Esophagus squamous epithelium (tissue), 5 donors: ENCODE data around the gene FAM210B. TPM values are rescaled to one million over a fixed set of nuclear protein-coding genes. Genes with fewer than 3 reads are reported as not detected.

Experiments used
- DNase-seq: peaks from one replicate; lab custom pipeline; 2025; lab: John Stamatoyannopoulos, UW
- H3K27ac ChIP-seq, 4 donors: fragments of 200-600 bp; sonication (generic); one replicate each; pipeline ENCODE4 v1.5.1; 2016 to 2019; ENCODE audit warnings: mild to moderate bottlenecking in 1 of 4
- H3K27me3 ChIP-seq, 4 donors: fragments of 200-600 bp; sonication (generic); 1 replicate in 3 of 4; 2 replicates in 1 of 4; pipeline versions ENCODE4 v1.5.1 to v1.6.0; 2017 to 2021; ENCODE audit warnings: antibody characterized with exemption in 1 of 4
- H3K36me3 ChIP-seq, 3 donors: fragments of 200-600 bp; sonication (generic); one replicate each; pipeline ENCODE4 v1.5.1; 2016 to 2019
- H3K4me1 ChIP-seq, 3 donors: fragments of 200-600 bp; sonication (generic); one replicate each; pipeline ENCODE4 v1.5.1; 2017 to 2019
- H3K4me3 ChIP-seq, 4 donors: fragments of 200-600 bp; sonication (generic); 1 replicate in 3 of 4; 2 replicates in 1 of 4; pipeline ENCODE4 v1.5.1; 2016 to 2019; ENCODE audit warnings: mild to moderate bottlenecking in 2 of 4, moderate library complexity in 1 of 4
- H3K9me3 ChIP-seq, 3 donors: fragments of 200-600 bp; sonication (generic); one replicate each; pipeline ENCODE4 v1.5.1; 2016 to 2019
- CTCF ChIP-seq, 6 experiments: fragments of 450-650 bp in 4 of 6; fragments of 200-600 bp in 2 of 6; sonication (generic) in 2 of 6; IDR thresholded peaks; one replicate each; pipeline ENCODE4 v1.5.1; 2016 to 2019; ENCODE audit warnings: antibody characterized with exemption in 6 of 6, mild to moderate bottlenecking in 4 of 6, moderate library complexity in 4 of 6
- POLR2A ChIP-seq, 4 donors: fragments of 450-650 bp; IDR thresholded peaks; one replicate each; pipeline ENCODE4 v1.6.1; 2017; ENCODE audit warnings: antibody characterized with exemption in 4 of 4, mild to moderate bottlenecking in 4 of 4, moderate library complexity in 3 of 4
- WGBS, 2 donors: methylation state at CpG; one replicate each; pipeline ENCODE4 v1.1.5; 2018; 5-methylcytosine and 5-hydroxymethylcytosine counted together
- intact Hi-C: fragments of 100-400 bp; cut with DNase I; formaldehyde crosslinking; loops from one replicate; pipeline ENCODE4 v1.15.0; 2022
- total RNA-seq, 4 donors: library from RNA; depleted of rRNA; stranded (reverse); fragments of >200 nt; gene quantifications; one replicate each; pipeline ENCODE4 v1.1.0, GENCODE V29; 2016
- donor health status: DM: yes; HTN: yes; CAD: no.

The FAM210B gene
- total RNA-seq, 4 donors from 2014 or later, result 14.0 to 46.2 (median 29.1) TPM

GRCh38 chr20:56362833-56363413 is 4.1 kb downstream of the FAM210B start:
- Histone ChIP-seq H3K4me1 (peaks cover 12 to 46% (median 16%) of the 10 kb centered on the region in 3 donors), H3K27me3 (no peaks in the 10 kb centered on the region), H3K27ac (no peak overlapping the region), H3K4me3 (no peak overlapping the region), H3K9me3 (no peaks in the 10 kb centered on the region), H3K36me3 (peaks cover 0 to 50% (median 13%) of the 10 kb centered on the region in 3 donors)
- intact Hi-C loops, result no loop called here
- DNase-seq, result no peak
- 73 to 80% methylated on average over 3 to 4 of the region's 8 CpGs for WGBS, 2 donors
- TF ChIP-seq POLR2A (IDR thresholded peaks at IDR 0.05) (no peak), CTCF (IDR thresholded peaks at IDR 0.05) (no peak)

- no peak overlapping the region for H3K27ac ChIP-seq
- H3K36me3 ChIP-seq, result peaks cover 0 to 56% (median 13%) of the 10 kb centered on the region in 3 donors
- no peaks in the 10 kb centered on the region for H3K27me3 ChIP-seq
- TF ChIP-seq CTCF (IDR thresholded peaks at IDR 0.05) (no peak), POLR2A (IDR thresholded peaks at IDR 0.05) (no peak)
- peaks cover 12 to 41% (median 16%) of the 10 kb centered on the region in 3 donors for H3K4me1 ChIP-seq
- no peaks in the 10 kb centered on the region for H3K9me3 ChIP-seq
- intact Hi-C loops, result no loop called here
- no peak overlapping the region for H3K4me3 ChIP-seq
- no peak for DNase-seq
- WGBS, 2 donors, result 78 to 88% methylated on average over 6 of the region's 6 CpGs
Observed at GRCh38 chr20:56363491-56363890, 4.7 kb downstream of the FAM210B start.

GRCh38 chr20:56368351-56369134 is 9.8 kb downstream of the FAM210B start:
- TF ChIP-seq POLR2A (IDR thresholded peaks at IDR 0.05) (no peak), CTCF (IDR thresholded peaks at IDR 0.05) (no peak)
- intact Hi-C loops, result no loop called here
- no peak for DNase-seq

GRCh38 chr20:56369179-56369578 is 10.4 kb downstream of the FAM210B start:
- Histone ChIP-seq H3K27me3 (no peaks in the 10 kb centered on the region), H3K27ac (no peak overlapping the region), H3K36me3 (peaks cover 0 to 84% (median 13%) of the 10 kb centered on the region in 3 donors), H3K4me1 (no peaks in the 10 kb centered on the region), H3K4me3 (no peak overlapping the region), H3K9me3 (no peaks in the 10 kb centered on the region)
- no peak for DNase-seq
- TF ChIP-seq POLR2A (IDR thresholded peaks at IDR 0.05) (no peak), CTCF (IDR thresholded peaks at IDR 0.05) (no peak)
- intact Hi-C loops, result no loop called here
- WGBS, 2 donors, result 78 to 96% methylated on average over 4 of the region's 4 CpGs

More at GRCh38 chr20:56368351-56369134, 9.8 kb downstream of the FAM210B start:
- Histone ChIP-seq H3K4me3 (no peak overlapping the region), H3K9me3 (no peaks in the 10 kb centered on the region), H3K4me1 (no peaks in the 10 kb centered on the region), H3K36me3 (peaks cover 0 to 84% (median 13%) of the 10 kb centered on the region in 3 donors), H3K27ac (no peak overlapping the region), H3K27me3 (no peaks in the 10 kb centered on the region)
- WGBS, 2 donors, result 79 to 80% methylated on average over 6 of the region's 6 CpGs

- H3K27me3 ChIP-seq, result no peaks in the 10 kb centered on the region
- H3K9me3 ChIP-seq, result no peaks in the 10 kb centered on the region
- H3K4me3 ChIP-seq, result no peak overlapping the region
- no peaks in the 10 kb centered on the region for H3K4me1 ChIP-seq
- TF ChIP-seq POLR2A (IDR thresholded peaks at IDR 0.05) (no peak), CTCF (IDR thresholded peaks at IDR 0.05) (no peak)
- DNase-seq, result no peak
- H3K27ac ChIP-seq, result no peak overlapping the region
- WGBS, 2 donors, result 91% methylated on average over 10 to 11 of the region's 11 CpGs
- intact Hi-C loops, result no loop called here
- H3K36me3 ChIP-seq, result peaks cover 0 to 60% (median 4%) of the 10 kb centered on the region in 3 donors
Observed at GRCh38 chr20:56371977-56372376, 13.2 kb downstream of the FAM210B start.
